ENCODE measurements around the gene SPRR2G.
"Not testable (repeated sequence)": the region's sequence is repeated elsewhere in the genome, so short reads cannot be mapped to it uniquely, and the experiment has no call there.

Gene SPRR2G

GRCh38 chr1:153119491-153119971 lies 31.2 kb downstream of the SPRR2G start:
- DNase-seq (ENCODE audit: low read depth) = no peak
- TF ChIP-seq CTCF (IDR thresholded peaks at IDR 0.05; ENCODE audit: control insufficient read depth, extremely low read depth, insufficient read depth) = no peak
- H3K4me3 ChIP-seq (ENCODE audit: low read depth, low read length) = no peak overlapping the region

- not testable (repeated sequence) for H3K4me3 ChIP-seq (ENCODE audit: low read depth, low read length); DNase-seq (ENCODE audit: low read depth)
Observed at GRCh38 chr1:153115264-153115663, 35.4 kb downstream of the SPRR2G start.

- no peak for DNase-seq (ENCODE audit: low read depth)
- H3K4me3 ChIP-seq (ENCODE audit: low read depth, low read length) = no peak within 1 kb of the TSS
- TF ChIP-seq CTCF (IDR thresholded peaks at IDR 0.05; ENCODE audit: control insufficient read depth, extremely low read depth, insufficient read depth) = no peak
Observed at GRCh38 chr1:153113416-153113815, 37.3 kb downstream of the SPRR2G start, which contains the start of gene SPRR2F. TSS of gene SPRR2F (minus strand) at chr1:153113516. CDS start at chr1:153112733, 783 bp downstream.

- not testable (repeated sequence) for H3K4me3 ChIP-seq (ENCODE audit: low read depth, low read length); DNase-seq (ENCODE audit: low read depth)
Observed at GRCh38 chr1:153112454-153112853, 38.2 kb downstream of the SPRR2G start.

- no peak for TF ChIP-seq CTCF (IDR thresholded peaks at IDR 0.05; ENCODE audit: control insufficient read depth, extremely low read depth, insufficient read depth)
- DNase-seq (ENCODE audit: low read depth) = no peak
- H3K4me3 ChIP-seq (ENCODE audit: low read depth, low read length) = no peak overlapping the region
Observed at GRCh38 chr1:153100245-153100644, 50.4 kb downstream of the SPRR2G start.
